Stimulated activated CD4-positive, alpha-beta T cell treated with anti-CD3 and anti-CD28 coated beads, TNF-alpha, amount 100 ng/mL, for 4 hours (primary cell): ENCODE results near the gene REXO1.

ENCODE experiments used
- DNase-seq, 3 experiments: peaks; one replicate each; pipeline ENCODE4 v3.0.0-alpha.2; 2020; ENCODE audit warnings: low read depth in 3 of 3

The REXO1 gene

DNA sequence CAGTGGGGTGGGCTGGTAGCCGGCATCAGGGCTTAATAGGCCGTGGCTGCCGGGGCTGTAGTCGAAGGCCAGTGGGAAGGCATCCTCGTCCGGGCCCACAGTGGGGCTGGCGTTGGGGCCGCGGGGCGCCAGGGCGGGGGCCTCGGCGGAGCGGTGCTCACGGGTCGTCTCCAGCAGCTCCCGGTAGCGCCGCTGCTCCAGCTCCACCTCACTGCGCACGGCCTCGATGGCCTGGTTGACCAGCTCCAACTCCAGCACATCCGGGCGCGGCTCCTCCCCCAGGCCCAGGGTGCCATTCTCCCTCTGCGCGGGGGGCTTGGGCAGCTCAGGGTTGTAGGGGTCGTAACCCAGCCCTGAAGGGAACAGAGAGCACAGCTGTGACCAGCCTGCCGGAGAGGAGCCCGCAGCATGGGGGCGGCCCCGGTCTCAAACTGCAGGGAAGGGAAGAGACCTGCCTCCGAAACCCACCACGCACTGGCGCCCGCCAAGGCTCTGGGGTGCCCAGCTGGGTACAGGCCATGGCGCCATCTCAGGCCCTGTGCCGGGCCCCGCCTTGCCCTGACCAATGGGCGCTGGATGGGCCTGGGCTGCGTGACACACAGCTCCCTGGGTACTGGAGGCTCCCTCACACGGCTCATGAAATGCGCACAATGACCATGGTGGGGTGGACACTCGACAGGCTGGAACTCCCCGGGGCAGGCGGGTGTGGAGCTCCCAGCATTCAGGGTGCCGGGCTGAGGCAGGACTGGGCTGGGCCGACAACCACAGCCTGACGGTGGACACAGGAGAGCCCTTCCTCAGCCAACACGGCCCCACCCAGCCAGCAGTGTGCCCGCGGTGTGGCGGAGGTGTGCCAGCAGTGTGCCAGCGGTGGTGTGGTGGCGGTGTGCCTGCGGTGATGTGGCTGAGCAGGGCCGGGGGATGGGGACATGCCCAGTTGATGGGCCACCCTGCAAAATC is 19.7 kb downstream of the REXO1 start:
- DNase-seq = no peak

DNA sequence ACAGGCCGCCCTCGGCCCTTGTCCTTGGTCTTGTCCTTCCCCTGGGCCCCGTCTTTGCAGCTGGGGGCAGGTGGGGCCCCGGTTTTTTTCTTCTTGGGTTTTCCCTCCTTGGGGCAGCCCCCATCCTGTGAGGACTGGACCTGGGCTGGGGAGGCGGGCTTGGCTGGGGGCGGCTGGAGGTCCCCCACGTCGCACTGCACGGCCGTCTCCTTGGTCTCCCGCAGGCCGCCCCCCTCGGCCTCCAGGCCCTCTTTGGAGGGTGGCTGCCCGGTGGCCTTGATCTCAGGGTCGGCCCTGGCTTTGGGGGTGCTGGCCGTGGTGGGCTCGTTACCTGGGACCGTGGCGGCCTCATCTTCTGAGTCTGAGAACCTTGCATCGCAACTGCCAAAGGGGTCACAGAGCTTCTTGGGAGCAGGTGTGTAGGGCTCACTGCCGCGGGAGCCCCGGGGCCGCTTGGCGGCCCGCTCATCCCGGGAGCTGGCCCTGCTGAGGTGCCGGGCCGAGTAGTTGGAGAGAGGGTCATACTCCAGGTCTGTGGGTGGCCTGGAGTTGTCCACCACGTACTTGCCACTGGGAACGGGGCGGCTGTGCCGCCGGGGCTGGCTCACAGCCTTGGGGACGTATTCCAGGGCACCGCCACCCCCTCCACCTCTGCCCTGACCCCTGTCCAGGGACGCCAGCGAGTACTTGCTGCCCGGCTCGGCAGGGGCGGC is 20.6 kb downstream of the REXO1 start:
- DNase-seq = no peak

DNA sequence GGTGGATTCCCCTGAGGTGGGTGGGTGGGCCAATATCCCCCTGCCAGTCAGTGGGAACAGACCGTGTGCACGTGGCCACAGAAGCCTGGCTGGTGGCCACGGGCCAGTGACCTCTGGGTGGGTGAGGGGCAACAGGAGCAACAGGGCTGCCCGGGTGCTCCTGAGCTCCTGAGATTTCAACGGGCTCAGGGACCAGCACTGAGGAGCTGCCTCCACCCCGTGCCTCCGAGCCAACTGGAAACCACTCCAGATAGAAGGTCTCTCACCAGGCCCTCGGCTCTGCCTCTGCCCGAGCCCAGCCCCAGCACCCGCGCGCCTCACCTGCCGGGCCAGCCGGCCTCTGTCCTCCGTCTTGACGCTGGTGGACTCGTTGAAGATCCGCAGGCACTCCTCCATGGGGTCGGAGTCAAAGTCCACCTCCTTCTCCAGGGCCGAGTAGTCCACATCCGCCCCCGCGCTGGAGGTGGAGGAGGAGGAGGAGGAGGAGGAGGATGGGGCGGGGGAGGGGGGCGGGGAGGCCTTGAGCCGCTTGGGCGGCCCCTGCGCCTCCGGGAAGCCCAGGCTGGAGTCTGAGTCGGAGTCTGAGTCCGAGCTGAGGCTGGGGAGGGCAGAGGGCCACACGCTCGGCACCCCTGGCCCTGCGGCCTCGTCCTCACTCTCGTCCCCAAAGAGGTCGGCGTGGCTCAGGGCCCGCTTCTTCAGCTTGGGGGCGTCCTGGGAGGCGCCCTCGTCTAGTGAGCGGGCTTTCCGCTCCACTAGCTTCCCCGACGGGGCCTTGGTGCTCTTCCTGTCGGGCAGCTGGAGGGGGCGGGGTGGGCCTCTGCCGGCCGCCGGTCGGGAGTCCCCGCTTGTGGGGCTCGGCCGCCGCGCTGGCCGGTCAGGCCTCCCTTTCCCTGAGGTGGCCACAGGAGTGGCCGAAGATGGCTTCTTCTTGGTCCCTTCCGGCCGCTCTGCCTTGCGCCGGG is 21.4 kb downstream of the REXO1 start:
- no peak for DNase-seq

DNA sequence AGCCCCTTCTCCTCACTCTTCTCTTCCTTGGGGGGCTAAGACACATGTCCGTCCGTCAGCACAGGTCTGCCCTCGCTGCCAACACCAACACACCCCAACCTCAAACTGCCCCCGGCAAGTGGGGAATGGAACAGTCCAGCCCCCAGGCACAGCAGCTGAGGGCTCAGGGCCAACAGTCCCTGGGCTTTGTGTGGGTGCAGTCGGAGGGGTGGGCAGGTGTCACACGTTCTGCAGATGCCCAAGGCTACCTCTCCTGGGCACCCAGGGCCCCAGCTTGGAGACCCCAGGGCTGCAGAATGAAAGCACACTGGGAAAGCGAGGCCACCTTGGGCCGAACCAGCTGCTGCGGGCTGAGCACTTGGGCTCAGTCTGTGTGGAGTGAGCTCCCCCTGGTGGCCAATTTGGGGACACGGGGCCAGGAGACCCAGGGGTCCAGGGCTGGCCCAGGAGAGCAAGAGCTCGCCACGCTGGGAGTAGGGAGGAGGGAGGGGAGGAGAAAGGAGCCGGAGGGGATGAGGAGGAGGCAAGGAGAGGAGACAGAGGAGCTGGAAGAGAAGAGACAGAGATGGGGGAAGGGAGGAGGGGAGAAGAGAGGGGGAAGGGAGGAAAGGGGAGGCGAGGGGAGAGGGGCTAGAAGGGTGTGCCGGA is 22.2 kb downstream of the REXO1 start:
- peak; percentile 57 to 66 (median 66) for DNase-seq

DNA sequence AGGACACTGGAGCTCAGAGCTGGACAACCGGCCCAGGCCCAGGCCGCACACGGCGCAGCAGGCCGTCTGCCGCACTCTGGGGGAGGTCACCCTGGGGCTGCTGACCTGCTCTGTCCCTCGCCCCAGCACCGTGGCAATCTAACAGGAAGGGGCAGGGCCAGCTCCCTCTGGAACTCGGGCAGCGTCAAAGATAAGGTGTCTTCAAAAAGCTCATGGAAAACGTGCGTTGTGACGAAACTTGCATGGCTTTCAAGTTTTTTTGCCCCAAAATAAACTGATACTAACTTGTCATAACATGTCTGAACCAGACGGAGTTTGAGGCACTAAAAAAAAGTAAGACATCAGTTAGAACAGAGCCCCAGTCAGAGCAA is 24.0 kb downstream of the REXO1 start:
- DNase-seq = no peak

DNA sequence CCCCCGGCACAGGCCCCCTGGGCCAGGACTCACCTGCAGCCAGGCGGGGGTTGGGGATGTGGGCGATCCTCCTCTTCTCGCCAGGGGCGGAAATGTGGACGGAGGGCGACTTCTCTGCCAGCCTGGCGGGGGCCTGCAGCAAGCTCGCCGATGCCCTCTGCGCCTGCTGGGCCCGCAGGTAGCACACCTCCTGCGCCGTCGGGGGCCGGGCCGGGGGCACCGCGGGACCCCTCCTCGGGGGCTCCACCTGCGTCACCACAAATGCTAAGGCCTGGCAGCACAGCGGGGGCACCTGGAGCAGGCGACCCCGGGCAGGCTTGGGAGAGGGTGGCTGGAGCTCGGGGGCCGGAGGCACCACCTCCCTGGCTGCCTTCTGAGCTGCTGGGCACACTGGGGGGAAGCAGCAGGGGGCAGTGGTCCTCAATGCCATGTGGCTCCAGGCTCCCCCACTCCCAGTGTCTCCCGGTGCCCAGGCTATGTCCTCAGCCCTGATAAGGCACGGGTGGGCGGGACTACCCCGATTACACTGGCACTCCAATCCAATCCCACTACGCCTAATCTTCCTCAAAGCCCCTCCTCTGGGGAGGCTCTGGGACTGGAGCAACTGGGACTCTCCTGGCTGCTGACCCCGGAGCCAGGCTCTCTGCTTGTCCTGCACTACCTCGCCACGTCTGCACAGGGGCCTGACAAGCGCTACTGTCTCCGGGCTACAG is 24.6 kb downstream of the REXO1 start:
- DNase-seq = no peak

DNA sequence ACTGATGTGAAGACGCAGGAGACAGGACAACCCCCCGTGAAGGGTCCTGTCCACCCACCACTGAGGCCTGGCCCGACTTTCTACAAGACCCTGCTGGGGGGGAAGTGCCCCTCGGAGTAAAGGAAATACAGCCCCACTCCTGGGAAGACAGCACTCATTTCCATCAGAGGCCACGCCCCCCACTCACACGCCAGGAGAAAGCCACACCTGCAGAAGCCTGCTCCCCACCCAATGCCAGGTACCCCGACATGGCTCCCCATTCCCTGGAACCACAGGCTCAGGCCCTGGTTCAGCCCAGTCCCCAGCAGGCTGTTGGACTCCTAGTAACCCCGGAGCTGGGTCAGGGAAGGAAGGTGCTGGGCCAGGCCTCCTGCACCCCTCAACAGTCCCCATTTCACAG is 25.3 kb downstream of the REXO1 start:
- DNase-seq = no peak

DNA sequence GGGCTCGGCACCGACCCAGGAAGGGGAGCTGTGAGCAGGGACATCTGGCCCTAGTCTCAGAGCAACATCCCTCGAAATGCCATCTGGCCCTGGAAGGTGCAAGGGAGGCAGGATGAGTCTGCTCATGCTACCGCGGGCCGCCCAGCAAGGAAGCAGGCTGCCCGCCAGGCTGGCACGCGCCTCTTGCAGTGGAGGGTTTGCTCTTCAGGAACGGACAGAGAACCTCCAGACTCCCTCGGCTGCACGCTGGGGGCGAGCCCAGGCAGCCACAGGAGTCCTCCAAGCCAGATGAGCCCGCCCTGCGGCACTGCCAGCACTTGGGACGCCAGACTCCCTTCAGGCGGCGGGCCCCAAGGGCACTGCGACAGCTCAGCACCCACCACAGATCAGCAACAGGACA is 26.1 kb downstream of the REXO1 start:
- DNase-seq = no peak

DNA sequence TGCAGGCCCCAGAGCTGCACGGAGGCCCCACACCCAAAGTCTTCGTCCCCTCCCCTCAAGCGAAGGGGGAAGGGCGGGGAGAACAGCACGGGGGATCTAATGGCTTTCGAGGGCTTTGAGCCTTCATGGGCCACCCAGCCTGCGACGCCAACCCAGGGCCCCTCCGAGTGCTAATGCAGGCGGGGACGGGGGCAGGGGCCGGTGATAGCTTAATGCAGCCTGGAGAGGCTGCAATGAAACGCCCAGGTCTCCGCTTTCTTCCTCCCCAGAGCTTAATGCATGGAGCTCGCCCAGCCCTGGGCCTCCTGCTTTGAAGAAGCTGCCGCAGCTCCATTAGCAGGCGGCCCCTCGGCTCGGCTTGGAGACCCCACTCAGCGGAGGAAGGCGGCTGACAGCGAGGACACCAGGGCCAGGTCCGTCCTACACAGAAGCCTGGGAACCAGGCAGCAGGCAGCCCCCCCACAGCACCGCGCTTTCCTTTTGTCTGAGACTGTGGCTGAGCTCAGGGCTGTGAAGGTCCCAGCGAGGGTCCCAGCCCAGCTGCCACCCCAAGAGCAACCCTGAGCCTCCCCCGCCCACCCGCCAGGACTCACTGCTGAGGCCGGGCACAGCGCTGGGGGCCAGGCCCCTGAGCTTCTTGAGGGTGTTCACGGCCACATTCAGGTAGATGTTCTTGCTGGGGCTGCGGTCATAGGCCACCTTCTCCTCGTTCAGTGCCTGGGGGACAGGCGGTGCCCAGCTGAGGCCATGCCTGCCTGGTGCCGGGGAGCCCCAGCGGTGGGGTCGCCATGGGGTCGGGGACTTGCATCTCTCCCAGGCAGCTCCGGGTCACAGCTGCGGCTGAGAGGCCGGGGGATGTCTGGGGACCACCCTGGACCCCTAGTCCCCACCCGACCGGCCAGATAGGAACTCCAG is 28.7 kb downstream of the REXO1 start:
- no peak for DNase-seq

DNA sequence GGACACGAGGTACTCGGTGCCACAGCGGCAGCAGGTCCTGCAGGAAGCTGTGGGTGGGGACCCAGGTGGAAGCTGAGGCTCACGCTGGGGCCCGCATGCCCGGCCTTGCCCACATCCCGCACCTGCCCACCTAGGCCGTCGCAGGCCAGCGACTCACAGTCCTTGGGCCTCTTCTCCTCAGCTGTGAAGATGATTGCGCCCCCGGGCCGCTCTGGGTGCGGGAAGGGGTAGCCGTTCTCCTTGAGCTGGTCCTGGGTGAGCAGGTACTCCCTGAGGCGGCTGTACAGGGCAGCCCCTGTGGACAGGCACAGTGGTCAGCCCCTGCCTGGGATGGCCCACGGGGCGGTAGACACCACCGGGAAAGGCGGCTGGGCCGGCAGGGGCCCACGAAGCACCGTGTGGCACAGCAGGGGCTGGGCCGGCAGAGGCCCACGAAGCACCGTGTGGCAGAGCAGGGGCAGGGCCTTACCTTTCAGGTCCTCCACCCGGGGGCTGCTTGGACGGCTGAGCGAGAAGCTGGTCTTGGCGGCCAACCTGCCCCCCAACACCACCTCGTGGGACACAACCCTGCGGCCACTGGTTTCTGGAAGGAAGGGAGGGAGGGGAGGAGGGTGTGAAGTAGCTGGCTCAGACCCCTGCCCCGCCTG is 29.6 kb downstream of the REXO1 start:
- DNase-seq = no peak

DNA sequence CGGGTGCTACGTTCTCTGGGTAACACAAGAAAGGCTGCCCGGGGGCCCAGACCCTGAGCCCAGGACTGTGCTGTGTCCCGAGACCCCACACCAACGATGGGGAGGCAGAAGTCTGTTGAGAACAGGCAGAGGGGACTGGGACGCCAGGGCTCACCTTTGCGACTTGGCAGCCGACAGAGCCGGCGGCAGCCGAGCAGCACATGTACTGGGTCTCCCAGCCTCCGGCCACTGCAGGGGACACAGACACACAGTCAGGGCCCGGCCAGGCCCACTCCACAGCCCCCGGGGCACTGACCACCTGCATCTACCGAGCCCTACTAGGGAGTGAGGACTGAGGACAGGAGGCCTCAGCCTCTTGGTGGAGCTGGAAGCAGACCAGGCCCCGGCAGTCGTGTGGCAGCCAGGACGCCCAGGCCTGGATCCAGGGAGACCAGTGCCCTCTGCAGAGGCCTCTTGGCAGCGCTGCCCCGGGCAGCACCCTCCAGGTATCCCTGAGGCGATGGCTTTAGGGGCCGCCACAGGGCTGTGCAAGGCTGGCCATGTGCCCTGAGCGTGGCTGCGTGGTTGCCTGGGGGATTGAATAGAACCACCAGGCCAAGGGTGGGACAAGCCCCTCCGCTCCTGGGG is 30.6 kb downstream of the REXO1 start:
- DNase-seq = no peak

DNA sequence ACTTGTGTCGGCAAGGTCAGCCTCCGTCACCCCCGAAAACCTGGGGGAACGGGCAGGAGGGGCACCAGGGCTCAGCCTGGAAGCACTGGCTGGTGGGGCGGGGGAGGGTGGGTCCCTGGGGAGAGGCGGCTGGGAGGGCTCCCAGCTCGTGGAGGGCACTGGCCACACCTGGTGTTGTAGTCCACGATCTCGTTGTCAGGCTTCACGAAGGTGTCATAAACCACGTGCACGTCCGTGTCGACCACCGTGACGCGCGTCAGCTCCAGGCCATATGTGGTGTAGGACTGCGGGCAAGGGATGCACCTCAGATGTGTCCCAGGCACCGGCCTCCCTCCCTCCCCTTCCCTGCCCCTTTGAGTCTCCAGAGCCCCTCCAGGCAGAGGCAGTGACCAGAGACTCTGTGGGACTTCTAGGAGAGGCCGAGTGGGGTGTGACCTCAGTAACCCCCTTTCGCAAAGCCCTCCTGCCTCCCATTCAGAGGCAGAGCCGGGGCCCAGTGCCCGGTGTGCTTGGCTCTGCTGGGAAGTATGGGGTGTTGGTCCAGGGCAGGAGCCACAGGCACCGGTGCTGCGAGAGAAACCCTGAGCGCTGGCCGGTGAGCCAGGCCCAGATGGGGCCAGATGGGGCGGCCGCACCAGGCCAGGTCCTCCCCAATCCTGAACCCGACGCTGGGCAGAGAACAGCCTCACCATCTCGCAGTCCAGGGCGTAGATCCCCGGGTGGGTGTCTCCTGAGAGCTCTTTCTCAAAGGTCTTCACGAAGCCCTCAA is 31.6 kb downstream of the REXO1 start:
- no peak for DNase-seq

DNA sequence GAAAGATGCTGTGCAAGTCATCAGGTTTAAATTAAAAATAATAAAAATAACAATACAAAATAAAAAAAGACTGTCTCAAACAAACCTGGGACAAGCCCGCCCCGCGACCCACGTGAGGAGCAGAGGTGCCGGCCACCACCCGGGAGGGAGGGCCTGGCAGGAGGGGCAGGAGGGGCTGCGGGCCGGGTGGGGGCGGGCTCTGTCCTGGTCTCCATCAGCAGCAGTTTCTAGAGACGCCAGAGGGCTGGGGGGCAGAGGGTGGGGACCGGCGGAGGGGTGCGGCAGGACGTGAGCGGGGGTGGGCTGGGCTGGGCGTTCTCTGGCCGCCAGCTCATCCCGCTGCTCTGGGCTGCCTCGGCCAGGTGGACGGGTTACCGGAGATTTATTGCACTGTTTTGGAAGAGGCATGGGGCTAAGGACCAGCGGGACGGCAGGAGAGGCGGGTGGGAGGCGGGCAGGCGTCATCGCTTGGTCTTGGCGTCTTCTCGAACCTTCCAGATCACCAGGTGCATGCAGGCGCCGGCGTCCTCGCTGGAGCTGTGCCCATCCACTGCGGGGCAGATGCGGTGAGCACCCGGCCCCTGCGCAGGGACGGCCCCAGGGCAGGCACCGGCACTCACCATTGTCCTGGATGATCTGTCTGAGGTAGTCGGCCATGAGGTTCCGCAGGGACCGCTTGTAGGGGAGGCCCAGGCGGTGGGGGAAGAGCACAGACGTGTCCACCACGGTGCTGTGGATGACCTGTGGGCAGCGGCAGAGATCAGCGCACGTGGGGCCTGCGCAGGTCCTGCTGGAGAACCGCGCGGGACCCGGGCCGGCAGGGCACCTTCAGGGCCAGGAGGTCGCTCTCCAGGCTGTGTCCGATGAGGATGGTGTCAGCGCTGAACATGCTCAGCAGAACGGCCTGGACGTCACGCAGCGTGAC is 32.4 kb downstream of the REXO1 start:
- no peak for DNase-seq

DNA sequence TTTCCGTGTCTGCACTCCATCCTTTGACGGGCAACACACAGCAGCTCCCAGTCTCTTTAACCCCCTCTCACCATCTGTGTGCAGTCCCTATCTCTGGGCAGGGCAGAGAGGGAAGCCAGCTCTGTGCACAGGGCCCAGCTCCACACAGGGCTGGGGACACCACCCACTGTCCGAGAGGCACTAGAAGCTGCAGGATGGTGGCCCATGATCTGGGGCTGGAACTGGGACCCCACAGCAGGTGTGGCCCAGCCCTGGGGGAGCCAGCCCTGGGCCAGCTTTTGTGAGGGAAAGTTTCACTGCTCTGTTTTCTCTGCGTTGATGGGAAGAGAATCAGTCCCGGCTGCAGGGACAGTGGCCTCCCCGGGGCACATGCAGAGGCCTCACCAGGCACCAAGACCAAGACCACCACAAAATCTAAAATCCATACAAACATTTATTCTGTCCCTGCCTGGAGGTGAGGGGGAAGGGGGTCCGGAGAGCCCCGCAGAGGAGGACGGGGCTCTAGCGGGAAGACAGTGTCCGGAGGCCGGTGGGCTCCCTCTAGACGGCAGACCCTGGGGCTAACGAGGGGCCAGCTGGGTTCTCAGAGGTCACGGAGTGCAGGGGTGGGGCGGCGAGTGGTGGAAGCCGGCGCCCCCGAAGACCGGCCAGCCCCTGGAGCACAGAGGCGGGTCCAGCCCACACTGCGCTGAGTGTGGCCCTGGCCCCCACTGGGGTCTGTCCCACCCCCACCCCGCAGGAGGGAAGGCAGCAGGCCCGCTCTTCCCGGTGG is 33.3 kb downstream of the REXO1 start:
- no peak for DNase-seq

DNA sequence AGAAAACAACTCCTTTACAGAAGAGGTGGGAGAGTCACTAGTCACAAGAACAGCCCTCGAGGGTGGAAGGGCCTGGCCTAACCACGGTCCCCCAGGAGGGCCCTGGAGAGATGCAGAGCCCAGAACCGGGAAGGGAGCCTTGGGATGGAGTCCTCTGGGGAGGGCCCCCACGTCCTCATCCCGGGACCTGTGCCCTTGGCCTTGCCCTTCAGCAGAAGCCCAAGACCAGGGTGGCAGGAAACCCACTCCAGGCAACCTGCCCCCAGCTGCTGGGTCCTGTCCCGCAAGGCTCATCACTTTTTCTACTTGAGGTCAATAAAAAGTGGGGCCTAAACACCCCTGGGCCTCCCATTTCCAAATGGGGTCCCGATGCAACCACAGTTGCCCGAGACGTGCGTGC is 33.9 kb downstream of the REXO1 start:
- no peak for DNase-seq
